IMR-90 (cell line): ENCODE data around the gene FOXN3. TPM values are rescaled to one million over a fixed set of nuclear protein-coding genes. Genes with fewer than 3 reads are reported as not detected.

Source experiments
- ATAC-seq: fragments of 200-7000 bp; cut with Tn5 transposase; 2 replicates; pipeline ENCODE4 v1.9.1; 2020; ENCODE audit warnings: low read depth, mild to moderate bottlenecking, moderate library complexity
- BruUV-seq: library from RNA; stranded (reverse); fragments of 400-500 nt; replicated peaks from 2 replicates; lab custom pipeline; 2021; lab: Mats Ljungman, UMichigan
- CTCF ChIA-PET: fragments of 300-600 bp; formaldehyde crosslinking; extraction: SDS; loops from one replicate; lab custom pipeline; 2021; ENCODE audit warnings: antibody characterized with exemption; lab: Yijun Ruan, JAX
- POLR2A ChIA-PET: fragments of 300-600 bp; sonication (Branson Sonifier 250); formaldehyde crosslinking; loops from one replicate; lab custom pipeline; 2022; ENCODE audit warnings: antibody characterized with exemption; ENCODE audit not compliant: unreplicated experiment; lab: Charles Lee
- DNase-seq: peaks from one replicate; pipeline ENCODE4 v3.0.0; 2013
- H2AFZ ChIP-seq: replicated peaks from 2 replicates; pipeline ENCODE3; 2013; ENCODE audit warnings: low read length, mild to moderate bottlenecking; ENCODE audit not compliant: poor library complexity
- H2AK5ac ChIP-seq: 2 replicates; pipeline ENCODE4 v1.6.1; 2013; ENCODE audit warnings: low read depth, low read length, inconsistent platforms
- H2AK9ac ChIP-seq: replicated peaks from 2 replicates; pipeline ENCODE3; 2013; ENCODE audit warnings: mild to moderate bottlenecking, low read depth, low read length, moderate library complexity; ENCODE audit not compliant: poor library complexity
- H2BK120ac ChIP-seq: 2 replicates; pipeline ENCODE4 v1.6.1; 2013; ENCODE audit warnings: low read depth, low read length, inconsistent platforms
- H2BK15ac ChIP-seq: 3 replicates; pipeline ENCODE4 v1.6.1; 2013; ENCODE audit warnings: low read depth, low read length, inconsistent platforms
- H2BK20ac ChIP-seq: 2 replicates; pipeline ENCODE4 v1.6.1; 2013; ENCODE audit warnings: low read depth, mild to moderate bottlenecking, inconsistent platforms, low read length, moderate library complexity
- H2BK5ac ChIP-seq: 2 replicates; pipeline ENCODE4 v1.6.1; 2013; ENCODE audit warnings: mild to moderate bottlenecking, low read depth, low read length, inconsistent platforms; ENCODE audit not compliant: poor library complexity, severe bottlenecking
- H3K14ac ChIP-seq: replicated peaks from 2 replicates; pipeline ENCODE4 v1.6.1; 2013; ENCODE audit warnings: low read depth, low read length, inconsistent platforms
- H3K18ac ChIP-seq: 2 replicates; pipeline ENCODE4 v1.6.1; 2013; ENCODE audit warnings: low read depth, low read length, control low read depth
- H3K23ac ChIP-seq: 2 replicates; pipeline ENCODE4 v1.6.1; 2013; ENCODE audit warnings: low read depth, low read length, inconsistent platforms
- H3K27ac ChIP-seq: 2 replicates; pipeline ENCODE4 v1.5.1; 2013; ENCODE audit warnings: mild to moderate bottlenecking, control low read depth, low read length; ENCODE audit not compliant: insufficient read depth
- H3K27me3 ChIP-seq: 2 replicates; pipeline ENCODE4 v1.6.1; 2013; ENCODE audit warnings: low read length; ENCODE audit not compliant: control insufficient read depth, insufficient read depth
- H3K36me3 ChIP-seq: 2 replicates; pipeline ENCODE4 v1.6.1; 2013; ENCODE audit warnings: low read length, mixed read lengths; ENCODE audit not compliant: control insufficient read depth, insufficient read depth
- H3K4ac ChIP-seq: 2 replicates; pipeline ENCODE4 v1.6.1; 2013; ENCODE audit warnings: low read depth, low read length, inconsistent platforms
- H3K4me1 ChIP-seq: 2 replicates; pipeline ENCODE4 v1.6.1; 2013; ENCODE audit warnings: low read length, mixed read lengths; ENCODE audit not compliant: control insufficient read depth, insufficient read depth
- H3K4me2 ChIP-seq: 2 replicates; pipeline ENCODE4 v1.6.1; 2013; ENCODE audit warnings: low read depth, mild to moderate bottlenecking, control low read depth, low read length, moderate library complexity
- H3K4me3 ChIP-seq: 2 replicates; pipeline ENCODE4 v1.5.1; 2013; ENCODE audit warnings: low read depth, mild to moderate bottlenecking, control low read depth, low read length, moderate library complexity; ENCODE audit not compliant: insufficient read depth
- H3K56ac ChIP-seq: 2 replicates; pipeline ENCODE4 v1.6.1; 2013; ENCODE audit warnings: low read length, inconsistent platforms; ENCODE audit not compliant: insufficient read depth; ENCODE audit errors: extremely low read depth
- H3K79me1 ChIP-seq, 2 experiments: 2 replicates each; pipeline ENCODE4 v1.6.1; 2013; ENCODE audit warnings: low read length in 2 of 2, inconsistent platforms in 1 of 2, low read depth in 1 of 2
- H3K9ac ChIP-seq: 2 replicates; pipeline ENCODE4 v1.6.1; 2013; ENCODE audit warnings: low read depth, low read length, control low read depth
- H3K9me1 ChIP-seq: 2 replicates; pipeline ENCODE4 v1.6.1; 2013; ENCODE audit warnings: low read length, inconsistent platforms; ENCODE audit not compliant: insufficient read depth
- H3K9me3 ChIP-seq: 2 replicates; pipeline ENCODE4 v1.6.1; 2013; ENCODE audit warnings: low read length; ENCODE audit not compliant: control insufficient read depth, insufficient read depth
- H4K20me1 ChIP-seq: 2 replicates; pipeline ENCODE4 v1.6.1; 2013; ENCODE audit warnings: low read length, inconsistent platforms; ENCODE audit not compliant: insufficient read depth
- H4K5ac ChIP-seq: 2 replicates; pipeline ENCODE4 v1.6.1; 2013; ENCODE audit warnings: mild to moderate bottlenecking, low read depth, low read length, control low read depth
- H4K8ac ChIP-seq, 2 experiments: 2 replicates each; pipeline ENCODE4 v1.6.1; 2013; ENCODE audit warnings: low read depth in 2 of 2, low read length in 2 of 2, control low read depth in 1 of 2, inconsistent platforms in 1 of 2
- H4K91ac ChIP-seq: 2 replicates; pipeline ENCODE4 v1.6.1; 2013; ENCODE audit warnings: low read depth, low read length, inconsistent platforms; ENCODE audit not compliant: insufficient read depth
- MXI1 ChIP-seq: IDR thresholded peaks from 2 replicates; pipeline ENCODE4 v1.6.1; 2012; ENCODE audit warnings: low read depth, mild to moderate bottlenecking, low read length, moderate library complexity, borderline replicate concordance
- RFX5 ChIP-seq: IDR thresholded peaks from 2 replicates; pipeline ENCODE4 v1.8.0; 2012; ENCODE audit warnings: low read depth, mild to moderate bottlenecking, low read length, moderate library complexity
- dilution Hi-C: fragments of 300-500 bp; cut with HindIII; formaldehyde crosslinking; loops from one replicate; pipeline ENCODE4 v1.14.3; 2018; ENCODE audit warnings: low sequenced_read_pairs; ENCODE audit not compliant: unreplicated experiment
- in situ Hi-C: fragments of 300-500 bp; cut with MboI; formaldehyde crosslinking; loops from 3 replicates; pipeline ENCODE4 v1.14.3; 2019; ENCODE audit warnings: low sequenced_read_pairs, inconsistent platforms, mixed read lengths
- intact Hi-C: fragments of 100-400 bp; cut with micrococcal nuclease; formaldehyde crosslinking; loops from 2 replicates; pipeline ENCODE4 v1.10.0; 2022
- polyA plus RNA-seq, 3 experiments: library from polyadenylated mRNA; depleted of rRNA; stranded (reverse); fragments of >200 nt; gene quantifications; 2 replicates each; pipeline ENCODE4 v1.2.3, GENCODE V29; 2012; ENCODE audit warnings: low replicate concordance in 1 of 3
- total RNA-seq: library from RNA; depleted of rRNA; stranded (reverse); fragments of >200 nt; gene quantifications from 2 replicates; pipeline ENCODE4 v1.2.3, GENCODE V29; 2012

The FOXN3 gene
- total and polyA plus RNA-seq, 2 of the 4 experiments (the other 2 are of a cell fraction), result 22.6 to 33.7 TPM

DNA sequence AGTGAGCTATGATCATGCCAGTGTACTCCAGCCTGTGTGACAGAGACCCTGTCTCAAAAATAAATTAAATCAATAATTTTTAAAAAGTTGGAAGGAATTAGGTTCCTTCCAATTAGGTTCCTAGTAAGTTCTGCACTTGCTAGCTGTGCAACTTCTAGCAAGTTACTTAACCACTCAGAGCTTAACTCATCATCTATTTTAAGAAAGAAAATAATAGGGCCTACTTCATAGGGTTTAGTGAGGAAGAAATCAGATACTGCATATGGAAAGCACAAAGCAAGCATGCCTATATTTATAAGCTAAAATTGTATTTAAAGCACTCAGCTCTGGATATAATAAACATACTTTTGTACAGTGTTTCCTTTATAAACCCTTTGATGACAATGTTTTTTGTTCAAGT lies 10.7 kb downstream of the FOXN3 start:
- Histone ChIP-seq H3K9me1 (peaks cover 19% of the 10 kb centered on the region; the same call in 1 of the 2 replicates), H3K4me1 (peaks cover 10% of the 10 kb centered on the region), H3K27me3 (no peaks in the 10 kb centered on the region), H4K20me1 (peaks cover 64% of the 10 kb centered on the region; the same call in 1 of the 2 replicates), H2AK9ac (no peak overlapping the region), H2BK5ac (no peak overlapping the region), H3K4me3 (no peak overlapping the region), H3K14ac (no peak overlapping the region), H4K5ac (no peak overlapping the region), H3K4me2 (no peak overlapping the region), H2BK15ac (no peak overlapping the region), H3K79me1 (peaks cover 37 to 95% of the 10 kb centered on the region in 2 experiments), H3K27ac (no peak overlapping the region), H3K23ac (no peak overlapping the region), H3K9ac (no peak overlapping the region), H2AK5ac (no peak overlapping the region), H3K36me3 (peaks cover 29% of the 10 kb centered on the region), H4K91ac (no peak overlapping the region), H2BK20ac (no peak overlapping the region), H3K4ac (no peak overlapping the region), H3K18ac (no peak overlapping the region), H2BK120ac (no peak overlapping the region), H2AFZ (no peak overlapping the region), H3K9me3 (no peaks in the 10 kb centered on the region), H4K8ac (no peak overlapping the region), H3K56ac (no peak overlapping the region)
- intact Hi-C loops, result no loop called here
- ATAC-seq (no peak), DNase-seq (no peak)
- BruUV-seq, result no TSS peak
- ChIA-PET POLR2A (no interaction called here), CTCF (no interaction called here)
- TF ChIP-seq RFX5 (no peak), MXI1 (no peak)
- in situ Hi-C loops, result no loop called here
- dilution Hi-C loops, result no loop called here
